Measurements from ENCODE around the gene CNTFR.

DNA sequence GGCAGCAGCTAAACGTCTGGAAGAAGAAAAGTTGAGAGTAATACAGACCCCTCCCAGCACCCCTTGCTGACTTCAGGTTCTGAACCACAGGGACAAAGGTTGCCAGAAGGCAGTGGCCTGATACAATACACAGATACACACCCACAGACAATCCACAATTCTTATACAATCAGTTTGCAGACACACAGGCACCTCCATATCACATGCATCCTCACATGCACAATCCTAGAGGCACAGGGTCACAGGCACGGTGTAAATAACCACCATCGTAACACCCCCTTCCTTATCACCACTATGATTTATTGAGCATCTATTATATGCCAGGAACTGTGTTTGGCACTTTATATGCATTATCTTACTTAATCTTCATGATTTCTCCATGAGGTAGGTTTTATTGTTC lies 8.2 kb downstream of the CNTFR start:
- TF ChIP-seq, protein P1, sequence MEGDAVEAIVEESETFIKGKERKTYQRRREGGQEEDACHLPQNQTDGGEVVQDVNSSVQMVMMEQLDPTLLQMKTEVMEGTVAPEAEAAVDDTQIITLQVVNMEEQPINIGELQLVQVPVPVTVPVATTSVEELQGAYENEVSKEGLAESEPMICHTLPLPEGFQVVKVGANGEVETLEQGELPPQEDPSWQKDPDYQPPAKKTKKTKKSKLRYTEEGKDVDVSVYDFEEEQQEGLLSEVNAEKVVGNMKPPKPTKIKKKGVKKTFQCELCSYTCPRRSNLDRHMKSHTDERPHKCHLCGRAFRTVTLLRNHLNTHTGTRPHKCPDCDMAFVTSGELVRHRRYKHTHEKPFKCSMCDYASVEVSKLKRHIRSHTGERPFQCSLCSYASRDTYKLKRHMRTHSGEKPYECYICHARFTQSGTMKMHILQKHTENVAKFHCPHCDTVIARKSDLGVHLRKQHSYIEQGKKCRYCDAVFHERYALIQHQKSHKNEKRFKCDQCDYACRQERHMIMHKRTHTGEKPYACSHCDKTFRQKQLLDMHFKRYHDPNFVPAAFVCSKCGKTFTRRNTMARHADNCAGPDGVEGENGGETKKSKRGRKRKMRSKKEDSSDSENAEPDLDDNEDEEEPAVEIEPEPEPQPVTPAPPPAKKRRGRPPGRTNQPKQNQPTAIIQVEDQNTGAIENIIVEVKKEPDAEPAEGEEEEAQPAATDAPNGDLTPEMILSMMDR (IDR thresholded peaks at IDR 0.05), result no peak
- TF ChIP-seq POLR2A (IDR thresholded peaks at IDR 0.05) (no peak), EP300 (IDR thresholded peaks at IDR 0.05) (no peak)
